ENCODE measurements around the gene BBX.

Gene BBX

GRCh38 chr3:107599772-107600145 lies 77.0 kb downstream of the BBX start:
- no peak for DNase-seq (ENCODE audit: low read depth, low spot score)

- no peak for DNase-seq (ENCODE audit: low read depth, low spot score)
Observed at GRCh38 chr3:107600780-107601179, 78.0 kb downstream of the BBX start.

GRCh38 chr3:107604057-107604822 lies 81.5 kb downstream of the BBX start:
- no peak for DNase-seq (ENCODE audit: low read depth, low spot score)

- no peak for DNase-seq (ENCODE audit: low read depth, low spot score)
Observed at GRCh38 chr3:107611775-107612469, 89.2 kb downstream of the BBX start.

- no peak for DNase-seq (ENCODE audit: low read depth, low spot score)
Observed at GRCh38 chr3:107612664-107613084, 89.9 kb downstream of the BBX start.

- no peak for DNase-seq (ENCODE audit: low read depth, low spot score)
Observed at GRCh38 chr3:107619549-107619948, 96.8 kb downstream of the BBX start.

GRCh38 chr3:107620534-107620933 lies 97.8 kb downstream of the BBX start:
- DNase-seq (ENCODE audit: low read depth, low spot score) = no peak

- no peak for DNase-seq (ENCODE audit: low read depth, low spot score)
Observed at GRCh38 chr3:107621465-107621864, 98.7 kb downstream of the BBX start.

GRCh38 chr3:107627962-107628542 lies 105.3 kb downstream of the BBX start:
- DNase-seq (ENCODE audit: low read depth, low spot score) = no peak

GRCh38 chr3:107629566-107629965 lies 106.8 kb downstream of the BBX start:
- DNase-seq (ENCODE audit: low read depth, low spot score) = no peak

GRCh38 chr3:107630779-107631178 lies 108.0 kb downstream of the BBX start:
- no peak for DNase-seq (ENCODE audit: low read depth, low spot score)

- no peak for DNase-seq (ENCODE audit: low read depth, low spot score)
Observed at GRCh38 chr3:107632576-107632975, 109.8 kb downstream of the BBX start.

GRCh38 chr3:107633327-107634098 lies 110.8 kb downstream of the BBX start:
- DNase-seq (ENCODE audit: low read depth, low spot score) = no peak

- DNase-seq (ENCODE audit: low read depth, low spot score) = no peak
Observed at GRCh38 chr3:107634099-107634489, 111.3 kb downstream of the BBX start.

- no peak for DNase-seq (ENCODE audit: low read depth, low spot score)
Observed at GRCh38 chr3:107637416-107638183, 114.8 kb downstream of the BBX start.

- no peak for DNase-seq (ENCODE audit: low read depth, low spot score)
Observed at GRCh38 chr3:107641572-107642307, 119.0 kb downstream of the BBX start.

GRCh38 chr3:107643038-107643883 lies 120.5 kb downstream of the BBX start:
- no peak for DNase-seq (ENCODE audit: low read depth, low spot score)

GRCh38 chr3:107644631-107645030 lies 121.9 kb downstream of the BBX start:
- DNase-seq (ENCODE audit: low read depth, low spot score) = no peak

GRCh38 chr3:107650788-107651187 lies 128.0 kb downstream of the BBX start:
- no peak for DNase-seq (ENCODE audit: low read depth, low spot score)

GRCh38 chr3:107651782-107652181 lies 129.0 kb downstream of the BBX start:
- DNase-seq (ENCODE audit: low read depth, low spot score) = no peak
